CD4-positive, alpha-beta T cell treated with Interleukin-10 for 1 hour (primary cell): ENCODE results near the gene SYT13.
A peak's percentile ranks its signal among the peaks of the same experiment; 100 is the strongest.

Experiments
- DNase-seq: peaks from one replicate; pipeline ENCODE4 v3.0.0-alpha.2; 2020

Gene SYT13

GRCh38 chr11:45305874-45306623 lies 19.9 kb upstream of the SYT13 start:
- no peak for DNase-seq

GRCh38 chr11:45304992-45305335 lies 18.8 kb upstream of the SYT13 start:
- no peak for DNase-seq

GRCh38 chr11:45304111-45304991 lies 18.2 kb upstream of the SYT13 start:
- no peak for DNase-seq

- DNase-seq: no peak
These were observed 17.2 kb upstream of the SYT13 start for GRCh38 chr11:45303316-45303715.

GRCh38 chr11:45301537-45302246 lies 15.6 kb upstream of the SYT13 start:
- no peak for DNase-seq

GRCh38 chr11:45300715-45301114 lies 14.6 kb upstream of the SYT13 start:
- no peak for DNase-seq

- DNase-seq: no peak
These were observed 12.6 kb upstream of the SYT13 start for GRCh38 chr11:45298718-45299117.

GRCh38 chr11:45296075-45296474 lies 9.9 kb upstream of the SYT13 start:
- DNase-seq: no peak

- DNase-seq: no peak
These were observed 8.4 kb upstream of the SYT13 start for GRCh38 chr11:45294499-45294898.

- peak; percentile 66 for DNase-seq
These were observed 7.5 kb upstream of the SYT13 start for GRCh38 chr11:45293566-45294192.

- no peak for DNase-seq
These were observed 4.4 kb upstream of the SYT13 start for GRCh38 chr11:45290586-45290985.

- no peak for DNase-seq
These were observed 3.2 kb upstream of the SYT13 start for GRCh38 chr11:45289369-45289768.

- no peak for DNase-seq
These were observed 2.2 kb upstream of the SYT13 start for GRCh38 chr11:45288339-45288738.

GRCh38 chr11:45287316-45287903 lies 1.3 kb upstream of the SYT13 start:
- DNase-seq: no peak

GRCh38 chr11:45285250-45285828 lies 802 bp downstream of the SYT13 start:
- no peak for DNase-seq

GRCh38 chr11:45282081-45282480 lies 4.1 kb downstream of the SYT13 start:
- no peak for DNase-seq

- DNase-seq: no peak
These were observed 5.7 kb downstream of the SYT13 start for GRCh38 chr11:45280449-45280848.

- no peak for DNase-seq
These were observed 6.5 kb downstream of the SYT13 start for GRCh38 chr11:45279645-45280044.

- DNase-seq: no peak
These were observed 7.4 kb downstream of the SYT13 start for GRCh38 chr11:45278714-45279113.

- DNase-seq: no peak
These were observed 10.3 kb downstream of the SYT13 start for GRCh38 chr11:45275828-45276227.

- no peak for DNase-seq
These were observed 11.9 kb downstream of the SYT13 start for GRCh38 chr11:45274206-45274605.

- no peak for DNase-seq
These were observed 12.6 kb downstream of the SYT13 start for GRCh38 chr11:45273509-45273908.
